ENCODE measurements around the gene NRXN3. TPM values are rescaled to one million over a fixed set of nuclear protein-coding genes. Genes with fewer than 3 reads are reported as not detected.
"Not testable (repeated sequence)": the region's sequence is repeated elsewhere in the genome, so short reads cannot be mapped to it uniquely, and the experiment has no call there.

NRXN3 gene
- polyA plus RNA-seq, 1 donor from 2014 or later = 110 TPM

GRCh38 chr14:78425782-78426181, 255.6 kb downstream of the NRXN3 start:
- H3K9me3 ChIP-seq (ENCODE audit: low read length) = no peaks in the 10 kb centered on the region
- no peak overlapping the region for H3K9ac ChIP-seq (ENCODE audit: low read length)
- H3K27ac ChIP-seq (ENCODE audit: low read length) = no peak overlapping the region
- no peak overlapping the region for H3K4me2 ChIP-seq (ENCODE audit: low read length)
- H4K20me1 ChIP-seq (ENCODE audit: insufficient read depth) = no peaks in the 10 kb centered on the region
- no peaks in the 10 kb centered on the region for H3K9me2 ChIP-seq (ENCODE audit: insufficient read depth, low read length)
- no peak overlapping the region for H3K4me3 ChIP-seq (ENCODE audit: low read length)
- no peak overlapping the region for H2AFZ ChIP-seq (ENCODE audit: low read depth, low read length)
- H3K27me3 ChIP-seq (ENCODE audit: insufficient read depth, low read depth, low read length) = no peaks in the 10 kb centered on the region
- TF ChIP-seq REST (IDR thresholded peaks at IDR 0.05; ENCODE audit: borderline replicate concordance) = no peak
- no peak for TF ChIP-seq RAD21 (conservative IDR thresholded peaks at IDR 0.05)
- no peak for TF ChIP-seq TAF1 (IDR thresholded peaks at IDR 0.05; ENCODE audit: low read depth)
- H3F3A ChIP-seq (ENCODE audit: insufficient read depth, low read length, poor library complexity, severe bottlenecking) = no peaks in the 10 kb centered on the region
- no peaks in the 10 kb centered on the region for H3K79me2 ChIP-seq (replicated peaks; ENCODE audit: insufficient read depth, low read length)
- no peaks in the 10 kb centered on the region for H3K36me3 ChIP-seq (ENCODE audit: insufficient read depth, low read length)

- Histone ChIP-seq H3K9ac (ENCODE audit: low read length) (no peak overlapping the region), H3K36me3 (ENCODE audit: insufficient read depth, low read length) (no peaks in the 10 kb centered on the region), H3K79me2 (replicated peaks; ENCODE audit: insufficient read depth, low read length) (no peaks in the 10 kb centered on the region), H2AFZ (ENCODE audit: low read depth, low read length) (no peak overlapping the region), H3K27me3 (ENCODE audit: insufficient read depth, low read depth, low read length) (no peaks in the 10 kb centered on the region), H3K4me3 (ENCODE audit: low read length) (no peak overlapping the region), H3K9me2 (ENCODE audit: insufficient read depth, low read length) (no peaks in the 10 kb centered on the region), H4K20me1 (ENCODE audit: insufficient read depth) (no peaks in the 10 kb centered on the region), H3F3A (ENCODE audit: insufficient read depth, low read length, poor library complexity, severe bottlenecking) (no peaks in the 10 kb centered on the region), H3K9me3 (ENCODE audit: low read length) (no peaks in the 10 kb centered on the region), H3K27ac (ENCODE audit: low read length) (no peak overlapping the region), H3K4me2 (ENCODE audit: low read length) (no peak overlapping the region)
- TF ChIP-seq POLR2AphosphoS5 (IDR thresholded peaks at IDR 0.05) (no peak), CTCF (IDR thresholded peaks at IDR 0.05; ENCODE audit: poor library complexity, severe bottlenecking) (no peak), RAD21 (conservative IDR thresholded peaks at IDR 0.05) (no peak), TAF1 (IDR thresholded peaks at IDR 0.05; ENCODE audit: low read depth) (no peak), EZH2 (IDR thresholded peaks at IDR 0.05; ENCODE audit: borderline replicate concordance, insufficient read depth, low read length, poor library complexity, severe bottlenecking) (no peak), SMC3 (conservative IDR thresholded peaks at IDR 0.05; ENCODE audit: poor library complexity) (no peak), REST (IDR thresholded peaks at IDR 0.05; ENCODE audit: borderline replicate concordance) (no peak), MXI1 (conservative IDR thresholded peaks at IDR 0.05; ENCODE audit: poor library complexity, severe bottlenecking) (no peak), EP300 (conservative IDR thresholded peaks at IDR 0.05; ENCODE audit: poor library complexity, severe bottlenecking) (no peak)
Observed at GRCh38 chr14:78432046-78432445, 261.9 kb downstream of the NRXN3 start.

- H3K9ac ChIP-seq (ENCODE audit: low read length); H3K36me3 ChIP-seq (ENCODE audit: insufficient read depth, low read length); H3K4me2 ChIP-seq (ENCODE audit: low read length); H3K4me3 ChIP-seq (ENCODE audit: low read length); H2AFZ ChIP-seq (ENCODE audit: low read depth, low read length); H3K27ac ChIP-seq (ENCODE audit: low read length); H3K79me2 ChIP-seq (replicated peaks; ENCODE audit: insufficient read depth, low read length); H3F3A ChIP-seq (ENCODE audit: insufficient read depth, low read length, poor library complexity, severe bottlenecking); H4K20me1 ChIP-seq (ENCODE audit: insufficient read depth); H3K9me2 ChIP-seq (ENCODE audit: insufficient read depth, low read length); H3K27me3 ChIP-seq (ENCODE audit: insufficient read depth, low read depth, low read length); H3K9me3 ChIP-seq (ENCODE audit: low read length): not testable (repeated sequence)
Observed at GRCh38 chr14:78437448-78437847, 267.3 kb downstream of the NRXN3 start.
